ENCODE measurements around the gene SGMS1.
"Not testable (repeated sequence)": the region's sequence is repeated elsewhere in the genome, so short reads cannot be mapped to it uniquely, and the experiment has no call there.

The SGMS1 gene

GRCh38 chr10:50501478-50501877 is 122.3 kb downstream of the SGMS1 start:
- no peak for DNase-seq

DNA sequence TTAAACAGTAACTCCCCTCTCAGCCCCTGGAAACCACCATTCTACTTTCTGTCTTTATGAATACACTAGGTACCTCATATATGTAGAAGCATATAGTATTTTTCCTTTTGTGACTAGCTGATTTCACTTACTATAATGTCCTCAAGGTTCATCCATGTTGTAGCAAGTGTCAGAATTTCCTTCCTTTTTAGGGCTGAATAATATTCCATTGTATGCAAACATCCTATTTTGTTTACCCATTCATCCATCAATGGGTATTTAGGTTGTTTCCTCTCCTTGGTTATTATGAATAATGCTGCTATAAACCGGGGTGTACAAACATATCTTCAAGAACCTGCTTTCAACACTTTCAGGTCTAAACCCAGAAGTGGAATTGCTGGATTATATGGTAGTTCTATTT is 125.3 kb downstream of the SGMS1 start:
- DNase-seq = no peak

DNA sequence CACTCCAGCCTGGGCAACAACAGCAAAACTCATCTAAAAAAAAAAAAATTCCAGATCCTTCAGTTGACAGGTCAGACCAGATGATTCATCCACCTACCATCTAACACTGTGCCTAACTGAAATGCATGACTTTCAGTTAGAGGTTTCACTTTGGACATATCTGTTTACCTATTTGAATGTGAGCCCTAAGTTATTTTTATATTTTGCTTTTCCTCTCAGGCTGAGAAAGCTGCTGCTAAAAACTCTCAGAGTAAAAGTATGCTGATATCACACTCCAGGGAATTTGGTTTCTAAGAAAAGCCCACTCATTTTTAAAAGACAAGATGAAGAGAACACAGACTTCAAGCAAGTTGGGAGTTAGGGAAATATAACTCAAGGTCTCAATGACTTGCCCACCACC is 126.0 kb downstream of the SGMS1 start:
- DNase-seq = no peak

- DNase-seq = no peak
These were observed 127.5 kb downstream of the SGMS1 start for GRCh38 chr10:50496228-50496627.

GRCh38 chr10:50490241-50490640 is 133.5 kb downstream of the SGMS1 start:
- no peak for DNase-seq

- DNase-seq = not testable (repeated sequence)
These were observed 139.2 kb downstream of the SGMS1 start for GRCh38 chr10:50484550-50484949.

DNA sequence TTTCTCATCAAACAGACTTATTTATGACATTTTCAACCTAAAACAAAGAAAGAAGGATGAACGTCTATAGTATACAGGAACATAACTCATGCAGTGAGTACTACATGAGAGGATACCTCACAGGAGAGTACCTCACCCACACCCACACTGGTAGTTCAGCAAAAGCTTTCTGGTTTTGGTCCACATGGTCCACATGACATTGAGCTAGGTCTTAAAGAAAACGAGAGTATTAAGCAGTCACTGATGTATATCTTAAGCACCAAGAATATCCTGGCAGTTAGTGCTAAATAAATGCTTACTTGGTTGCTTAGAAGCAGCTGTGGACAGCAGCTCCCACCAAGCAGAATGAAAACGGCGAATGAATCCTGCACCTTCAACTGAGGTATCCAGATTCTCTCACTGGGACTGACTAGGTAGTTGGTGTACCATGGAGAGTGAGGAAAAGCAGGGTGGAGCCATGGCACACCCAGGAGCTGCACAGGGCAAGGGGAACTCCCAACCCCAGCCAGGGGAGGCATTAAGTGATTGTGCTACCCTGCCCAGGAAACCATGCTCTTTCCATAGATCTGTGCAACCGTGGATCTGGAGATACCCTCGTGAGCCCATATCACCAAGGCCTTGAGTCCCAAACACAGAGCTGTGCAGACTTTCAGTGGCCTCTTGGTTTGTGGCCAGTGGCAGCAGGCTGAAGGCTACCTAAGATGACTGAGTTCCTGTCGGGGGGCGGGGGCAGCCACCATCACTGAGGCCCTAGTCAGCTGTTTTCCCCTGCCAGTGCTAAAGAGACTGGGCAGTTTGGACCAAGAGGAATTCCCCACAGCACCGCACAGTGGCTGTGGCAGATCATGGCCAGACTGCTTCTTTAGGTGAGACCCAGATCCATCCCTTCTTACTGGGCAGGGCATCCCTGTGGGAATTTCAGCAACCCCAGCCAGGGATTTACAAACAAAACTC is 143.4 kb downstream of the SGMS1 start:
- no peak for DNase-seq

- no peak for DNase-seq
These were observed 146.2 kb downstream of the SGMS1 start for GRCh38 chr10:50477287-50478203.

DNA sequence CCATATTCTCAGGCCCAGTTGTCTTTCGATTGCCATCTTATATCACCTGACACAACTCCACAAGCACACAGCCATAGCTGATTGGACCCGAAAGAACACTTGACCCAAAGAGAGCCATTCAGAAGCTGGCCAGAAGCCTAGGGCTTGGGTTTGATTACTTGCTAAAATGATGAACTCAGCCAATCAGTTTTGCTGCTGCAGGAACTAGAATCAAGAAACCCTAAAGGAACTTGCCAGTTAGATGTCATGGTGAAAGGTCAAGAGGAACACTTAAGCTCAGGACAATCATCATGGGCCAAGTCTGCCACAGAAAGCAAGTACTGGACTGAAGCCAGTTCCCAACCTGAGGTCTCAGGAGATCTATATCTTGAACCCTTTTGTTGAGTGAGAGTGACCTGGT is 150.0 kb downstream of the SGMS1 start:
- DNase-seq = no peak

DNA sequence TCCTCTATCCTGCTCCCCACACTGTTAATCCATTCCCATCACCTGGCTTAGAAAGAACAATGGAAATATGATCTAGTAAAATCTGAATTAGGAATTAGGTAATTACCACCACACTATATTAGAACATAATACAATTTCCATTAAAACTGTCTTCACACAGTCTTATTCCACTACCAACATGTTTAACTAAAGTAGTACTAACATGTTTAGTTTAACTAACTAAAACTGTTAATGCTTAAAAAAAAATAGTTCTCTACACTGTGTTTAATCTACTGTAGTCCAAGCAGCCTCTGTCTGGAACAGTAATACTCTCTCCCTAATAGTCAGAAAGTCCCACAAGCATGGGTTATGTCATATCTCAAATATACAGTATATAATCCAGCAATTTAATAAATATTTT is 150.8 kb downstream of the SGMS1 start:
- DNase-seq = no peak

DNA sequence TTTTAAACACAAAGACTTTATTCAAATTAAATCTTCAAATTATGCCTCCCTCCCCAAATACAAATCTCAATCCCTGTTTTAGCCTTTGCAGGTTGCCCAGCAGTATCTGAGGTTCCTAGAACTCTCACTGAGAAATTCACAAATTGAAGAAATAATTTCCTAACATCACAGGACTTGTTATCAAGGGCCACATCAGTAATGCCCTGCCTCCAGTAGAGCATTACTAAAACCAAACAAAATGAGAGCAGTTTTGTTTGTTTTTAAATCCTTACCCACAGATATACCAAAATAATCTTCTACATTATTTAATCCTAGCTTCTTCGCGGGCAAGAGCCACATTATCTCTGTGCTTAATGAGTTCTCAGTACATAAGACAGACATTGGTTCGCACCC is 152.2 kb downstream of the SGMS1 start:
- DNase-seq = no peak

DNA sequence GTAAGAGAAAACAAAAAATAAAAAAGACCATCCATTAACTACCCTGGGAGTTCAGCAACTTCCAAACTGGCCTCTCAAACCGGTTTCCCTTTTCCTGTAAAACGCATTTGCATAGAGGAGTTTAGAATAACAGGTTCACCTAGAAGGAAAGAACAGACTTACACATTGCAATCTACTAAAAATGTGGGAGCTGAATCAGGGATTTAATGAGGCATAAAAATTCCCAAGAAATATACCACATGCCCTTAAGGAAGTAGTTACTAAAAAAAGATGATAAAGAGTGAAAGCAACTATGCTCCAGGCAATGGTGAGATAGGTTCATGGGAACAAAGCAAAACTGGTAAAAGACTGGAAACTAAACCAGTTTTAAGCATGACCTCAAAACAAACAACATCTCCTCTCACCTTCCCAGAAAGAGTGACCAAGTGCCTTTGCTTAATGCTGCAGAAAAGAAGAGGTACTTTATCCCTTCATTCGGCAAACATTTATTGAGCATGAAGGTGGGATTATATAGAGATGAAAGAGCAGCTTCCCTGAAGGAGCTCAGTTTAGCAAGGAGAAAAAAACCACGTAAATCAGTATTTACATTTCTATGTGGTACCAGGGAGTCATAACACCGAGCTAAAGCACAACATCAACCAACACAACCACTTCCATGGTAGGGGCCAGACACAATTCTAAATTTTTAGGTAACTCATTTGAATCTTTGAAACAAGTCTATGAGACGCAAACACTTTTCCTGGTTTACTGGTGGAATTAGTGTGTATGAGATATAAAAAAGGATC is 152.8 kb downstream of the SGMS1 start:
- DNase-seq = no peak

- DNase-seq = no peak
These were observed 153.4 kb downstream of the SGMS1 start for GRCh38 chr10:50470345-50470744.

- DNase-seq = no peak
These were observed 154.0 kb downstream of the SGMS1 start for GRCh38 chr10:50469778-50470193.

GRCh38 chr10:50469288-50469687 is 154.5 kb downstream of the SGMS1 start:
- DNase-seq = no peak

DNA sequence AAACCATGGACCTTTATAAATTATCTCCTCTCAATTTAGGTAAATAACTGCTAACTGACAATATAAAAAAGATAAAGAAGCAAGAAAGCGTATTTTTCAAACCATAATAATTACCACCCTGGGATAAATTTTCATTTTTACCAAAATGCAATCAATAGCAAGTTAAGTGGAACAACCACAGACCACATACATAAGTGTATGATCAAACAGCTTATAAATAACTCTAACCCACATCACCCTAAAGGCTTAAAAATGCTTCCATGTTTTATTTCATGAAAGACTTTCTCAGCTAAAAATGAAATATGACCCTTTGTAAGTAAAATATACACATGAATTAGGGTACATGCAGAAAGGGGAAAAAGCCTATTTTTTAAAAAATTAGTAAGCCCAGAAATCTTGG is 156.5 kb downstream of the SGMS1 start:
- DNase-seq = no peak

DNA sequence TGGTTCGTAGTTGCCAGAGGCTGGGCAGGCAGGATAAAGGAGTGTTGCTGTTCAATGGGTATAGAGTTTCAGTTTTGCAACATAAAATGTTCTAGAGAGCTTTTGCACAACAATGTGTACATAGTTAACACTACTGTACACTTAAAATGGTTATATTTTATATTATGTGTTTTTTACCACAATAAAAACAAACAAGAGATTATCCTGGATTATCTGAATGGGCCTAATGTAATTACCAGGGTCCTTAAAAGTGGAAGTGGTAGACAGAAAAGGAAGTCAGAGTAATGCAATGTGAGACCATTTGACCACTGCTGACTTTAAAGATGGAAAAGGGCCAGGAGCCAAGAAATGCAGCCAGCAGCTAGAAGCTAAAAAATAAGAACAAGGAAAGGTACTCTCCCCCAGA is 159.7 kb downstream of the SGMS1 start:
- DNase-seq = no peak

GRCh38 chr10:50461834-50462233 is 161.9 kb downstream of the SGMS1 start:
- no peak for DNase-seq

DNA sequence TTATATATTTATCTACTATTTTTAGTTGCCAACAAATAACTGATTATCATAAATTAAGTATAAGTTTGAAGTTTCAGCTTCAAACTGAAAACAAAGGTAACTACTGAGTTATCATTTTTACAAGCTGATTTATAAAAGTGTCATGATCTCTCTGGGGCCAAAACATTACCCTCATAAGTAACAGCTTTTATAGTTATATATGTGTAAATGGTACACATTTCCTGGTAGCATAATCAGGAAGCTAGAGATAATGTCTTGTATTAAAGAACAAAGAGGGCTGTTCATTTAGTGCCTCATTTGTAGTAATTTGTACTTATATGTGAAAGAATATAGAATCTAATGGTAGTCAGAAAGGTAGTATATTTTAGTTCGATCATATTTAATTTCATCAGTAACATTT is 162.6 kb downstream of the SGMS1 start:
- DNase-seq = no peak

- no peak for DNase-seq
These were observed 167.0 kb downstream of the SGMS1 start for GRCh38 chr10:50456719-50457118.

DNA sequence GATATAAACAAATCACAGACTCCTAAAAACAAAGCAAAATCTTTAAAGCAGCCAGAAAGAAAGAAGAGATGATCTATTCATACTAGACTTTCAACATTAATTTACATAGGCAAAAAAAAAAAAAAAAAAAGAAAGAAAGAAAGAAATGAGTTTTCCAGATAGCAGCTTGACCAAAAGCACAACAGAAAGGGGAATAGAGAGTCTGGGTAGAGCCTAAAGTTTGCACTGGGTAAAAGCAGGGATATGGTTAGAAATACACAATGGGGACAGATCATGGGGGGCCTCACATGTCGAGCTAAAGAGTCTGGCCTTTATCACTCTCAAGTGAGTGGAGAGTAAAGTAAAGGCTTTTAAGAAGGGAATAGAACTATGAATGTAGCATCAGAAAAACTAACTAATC is 169.8 kb downstream of the SGMS1 start:
- DNase-seq = no peak

DNA sequence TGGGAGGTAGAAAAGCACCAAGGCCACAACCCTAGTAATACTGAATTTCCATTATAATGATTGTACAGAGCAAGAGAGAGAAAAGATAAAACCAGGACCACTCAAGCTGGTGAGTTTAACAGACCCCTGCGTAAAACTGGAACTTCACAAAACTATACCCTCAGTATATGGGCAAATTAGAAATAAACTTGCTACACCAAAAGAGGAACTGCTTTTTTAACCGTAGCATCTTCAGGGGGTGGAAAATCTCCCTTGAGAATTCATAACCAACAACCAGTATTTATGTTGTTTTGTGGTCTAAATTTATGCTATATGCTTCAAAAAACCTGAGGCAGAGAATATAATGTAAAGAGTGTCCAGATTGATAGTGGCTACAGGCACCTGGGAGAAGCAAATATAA is 171.2 kb downstream of the SGMS1 start:
- DNase-seq = no peak

DNA sequence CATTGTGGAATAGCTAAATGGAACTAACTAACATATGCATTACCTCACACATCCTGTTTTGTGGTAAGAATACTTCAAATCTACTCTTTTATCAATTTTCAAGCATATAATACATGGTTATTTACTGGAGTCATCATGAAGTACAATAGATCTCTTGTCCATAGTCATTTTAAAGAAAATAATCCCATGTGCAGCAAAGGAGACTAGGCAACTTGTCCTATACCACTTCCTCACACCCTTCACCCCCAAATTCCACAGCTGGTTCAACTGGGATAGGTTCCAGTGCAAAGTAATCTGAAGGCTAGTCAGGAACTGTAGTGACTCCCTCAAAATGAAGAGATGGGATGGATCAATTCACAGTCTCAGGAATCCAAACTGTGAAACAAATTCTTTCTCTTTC is 176.1 kb downstream of the SGMS1 start:
- DNase-seq = no peak
